Aorta (tissue), 5 donors: ENCODE data around the gene NEGR1. TPM values are rescaled to one million over a fixed set of nuclear protein-coding genes. Genes with fewer than 3 reads are reported as not detected.

Experiments
- ATAC-seq: fragments of 200-7000 bp; cut with Tn5 transposase; one replicate; pipeline ENCODE4 v1.9.1; 2022; ENCODE audit warnings: moderate library complexity; ENCODE audit not compliant: low FRiP score
- DNase-seq, 2 donors: peaks; one replicate each; pipeline ENCODE4 v3.0.0-alpha.2; 2020
- H3K27ac ChIP-seq, 2 donors: one replicate each; pipeline ENCODE4 v1.5.1; 2013; ENCODE audit warnings: low read length in 2 of 2, mild to moderate bottlenecking in 2 of 2, moderate library complexity in 2 of 2, control low read depth in 1 of 2, inconsistent platforms in 1 of 2, low read depth in 1 of 2
- H3K27me3 ChIP-seq, 2 donors: one replicate each; pipeline ENCODE4 v1.6.1; 2013; ENCODE audit warnings: control low read depth in 1 of 2, low read length in 1 of 2, mild to moderate bottlenecking in 1 of 2, moderate library complexity in 1 of 2; ENCODE audit not compliant: insufficient read depth in 2 of 2, control insufficient read depth in 1 of 2
- H3K36me3 ChIP-seq, 2 donors: one replicate each; pipeline ENCODE4 v1.6.1; 2013; ENCODE audit warnings: control low read depth in 1 of 2, low read length in 1 of 2, mild to moderate bottlenecking in 1 of 2; ENCODE audit not compliant: insufficient read depth in 2 of 2, control insufficient read depth in 1 of 2
- H3K4me1 ChIP-seq, 2 donors: one replicate each; pipeline ENCODE4 v1.6.1; 2013; ENCODE audit warnings: low read length in 2 of 2, control low read depth in 1 of 2, mild to moderate bottlenecking in 1 of 2, moderate library complexity in 1 of 2; ENCODE audit not compliant: insufficient read depth in 2 of 2, control insufficient read depth in 1 of 2
- H3K4me3 ChIP-seq, 2 donors: one replicate each; pipeline ENCODE4 v1.5.1; 2013; ENCODE audit warnings: low read length in 2 of 2, control low read depth in 1 of 2, mild to moderate bottlenecking in 1 of 2
- H3K9me3 ChIP-seq: one replicate; pipeline ENCODE4 v1.6.1; 2013; ENCODE audit warnings: mild to moderate bottlenecking, low read length; ENCODE audit not compliant: control insufficient read depth
- WGBS, 2 donors: extraction: QIAGEN DNeasy Blood & Tissue Kit; methylation state at CpG; one replicate each; pipeline ENCODE4 v1.1.7; 2013; 5-methylcytosine and 5-hydroxymethylcytosine counted together
- intact Hi-C, 2 donors: fragments of 100-400 bp; cut with DNase I; formaldehyde crosslinking; loops; one replicate each; pipeline versions ENCODE4 v1.14.2 to v1.15.0; 2022
- polyA plus RNA-seq, 2 donors: library from polyadenylated mRNA; stranded (reverse); fragments of 200-250 nt; gene quantifications; one replicate each; pipeline ENCODE4 v1.2.3, GENCODE V29; 2013
- total RNA-seq, 2 donors: library from RNA; stranded (reverse); fragmentation: NEBNext Ultra II Directional; extraction: Animal tissue kit (Norgen Biotek cat#: 25700); gene quantifications; one replicate each; pipeline ENCODE4 v1.2.1, GENCODE V29; 2021
- donor health status: healthy with polysubstance abuse.
- donor health status: Bipolar disorder and iron deficiency.
- donor health status: DM: no; HTN: no; CAD: no.
- donor health status: DM: no; HTN: no; CAD: no.
- donor health status: DM: yes; HTN: yes; CAD: no.

The NEGR1 gene
- total and polyA plus RNA-seq, 4 donors, result 3.5 to 50.3 (median 18.4) TPM

DNA sequence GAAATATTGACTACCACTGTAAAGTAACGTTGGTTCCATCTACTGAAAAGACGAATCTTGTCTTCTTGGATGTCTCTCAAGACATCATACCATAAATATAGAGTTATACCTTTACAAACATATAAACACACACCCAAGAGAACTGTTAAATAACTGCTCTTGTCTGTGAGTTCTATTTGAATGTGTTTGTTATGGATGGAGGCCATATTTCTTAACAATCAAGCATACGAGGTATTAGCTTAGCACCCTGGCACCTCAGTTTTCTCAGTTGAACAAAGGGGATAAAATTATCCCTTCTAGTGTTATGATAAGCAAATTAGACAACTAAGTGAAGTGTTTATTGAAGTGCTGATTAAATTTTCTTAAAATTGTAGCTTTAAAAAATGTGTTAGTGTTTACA lies 864.9 kb downstream of the NEGR1 start:
- H3K36me3 ChIP-seq, result no peaks in the 10 kb centered on the region
- no peaks in the 10 kb centered on the region for H3K4me1 ChIP-seq
- DNase-seq (no peak), ATAC-seq (no peak)
- intact Hi-C loops, result no loop called here
- no peaks in the 10 kb centered on the region for H3K27me3 ChIP-seq
- no peaks in the 10 kb centered on the region for H3K9me3 ChIP-seq
- H3K27ac ChIP-seq, result no peak overlapping the region
- H3K4me3 ChIP-seq, result no peak overlapping the region
- 62 to 65% methylated on average over 3 of the region's 3 CpGs for WGBS, 2 donors

DNA sequence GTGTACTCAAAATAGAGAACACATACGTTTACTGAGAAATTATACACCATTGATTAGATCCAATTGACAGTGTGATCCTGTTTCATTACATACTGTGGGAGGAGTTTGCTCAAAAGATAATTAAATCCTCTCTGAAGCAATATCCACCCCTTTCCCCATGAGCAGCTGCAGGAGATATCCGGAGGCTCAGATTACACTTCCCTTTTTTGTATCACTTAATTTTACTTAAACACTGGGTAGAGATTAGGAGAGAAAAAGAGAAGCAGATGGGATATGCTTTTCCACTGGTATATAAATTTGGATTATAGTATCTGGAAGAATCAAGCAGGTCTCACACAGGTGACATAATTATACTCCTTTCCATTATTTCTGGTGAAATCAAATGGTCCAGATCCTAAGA lies 868.2 kb downstream of the NEGR1 start:
- Histone ChIP-seq H3K27me3 (no peaks in the 10 kb centered on the region), H3K27ac (no peak overlapping the region), H3K9me3 (no peaks in the 10 kb centered on the region), H3K36me3 (no peaks in the 10 kb centered on the region), H3K4me1 (no peaks in the 10 kb centered on the region), H3K4me3 (no peak overlapping the region)
- no peak for ATAC-seq
- intact Hi-C loops, result no loop called here
- WGBS, 2 donors, result 49 to 56% methylated on average over 2 of the region's 2 CpGs
- DNase-seq, result no peak

DNA sequence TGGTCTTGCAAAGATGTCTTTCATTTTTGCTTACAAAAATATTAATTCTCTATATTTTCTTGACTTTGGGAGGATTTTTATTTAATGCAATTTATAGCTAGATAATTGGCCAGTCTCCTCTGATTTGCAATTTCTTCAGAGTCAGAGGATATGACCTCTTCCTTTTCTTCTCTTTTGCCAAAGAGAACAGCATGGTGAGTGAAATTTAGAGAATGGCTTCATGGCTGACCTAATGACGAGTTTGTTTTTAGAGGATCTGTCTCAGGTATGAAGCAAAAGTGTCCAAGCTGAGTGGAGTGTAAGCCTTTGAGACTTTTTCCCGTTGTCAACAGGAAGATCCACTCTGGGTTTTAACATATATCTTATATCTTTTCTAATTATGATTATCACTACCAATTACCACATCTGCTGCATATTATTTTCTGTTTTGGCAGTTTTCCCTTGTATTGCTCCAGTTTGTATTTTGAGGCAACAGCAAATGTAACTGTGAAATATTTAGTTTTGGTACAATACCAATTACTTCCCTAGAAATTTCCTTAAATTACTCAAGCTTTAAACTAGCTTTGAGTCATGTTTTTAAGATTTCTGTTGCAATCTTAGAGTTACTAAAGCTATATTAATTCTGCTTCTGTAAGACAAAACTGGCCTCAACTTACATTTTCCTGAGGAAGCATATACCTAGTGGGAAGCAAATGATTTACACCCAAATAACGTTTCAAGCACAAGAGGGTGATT lies 868.7 kb downstream of the NEGR1 start:
- H3K27me3 ChIP-seq, result no peaks in the 10 kb centered on the region
- no peaks in the 10 kb centered on the region for H3K4me1 ChIP-seq
- no peak overlapping the region for H3K4me3 ChIP-seq
- 49 to 52% methylated on average over 3 of the region's 3 CpGs for WGBS, 2 donors
- H3K9me3 ChIP-seq, result no peaks in the 10 kb centered on the region
- no peak overlapping the region for H3K27ac ChIP-seq
- intact Hi-C loops, result no loop called here
- ATAC-seq, result no peak
- no peak for DNase-seq
- no peaks in the 10 kb centered on the region for H3K36me3 ChIP-seq

DNA sequence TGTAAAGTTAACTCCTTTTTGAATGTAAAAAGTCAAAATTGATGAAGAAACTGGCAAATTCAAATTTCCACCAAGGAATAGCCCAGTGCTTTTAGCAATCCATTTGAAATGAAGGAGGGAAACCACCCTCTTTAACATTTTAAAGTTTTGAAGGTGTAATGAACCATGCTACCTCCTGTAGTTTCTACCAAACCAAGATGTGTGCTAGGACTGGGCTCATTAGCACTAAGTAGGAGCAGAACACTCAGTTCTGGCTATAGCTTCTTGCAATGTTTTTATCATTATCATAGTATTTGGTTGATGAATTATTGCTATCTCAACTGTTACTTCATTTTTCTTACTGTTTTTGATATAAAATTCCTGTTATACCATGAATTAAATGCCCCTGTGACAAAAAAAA lies 882.3 kb downstream of the NEGR1 start:
- no peak for ATAC-seq

DNA sequence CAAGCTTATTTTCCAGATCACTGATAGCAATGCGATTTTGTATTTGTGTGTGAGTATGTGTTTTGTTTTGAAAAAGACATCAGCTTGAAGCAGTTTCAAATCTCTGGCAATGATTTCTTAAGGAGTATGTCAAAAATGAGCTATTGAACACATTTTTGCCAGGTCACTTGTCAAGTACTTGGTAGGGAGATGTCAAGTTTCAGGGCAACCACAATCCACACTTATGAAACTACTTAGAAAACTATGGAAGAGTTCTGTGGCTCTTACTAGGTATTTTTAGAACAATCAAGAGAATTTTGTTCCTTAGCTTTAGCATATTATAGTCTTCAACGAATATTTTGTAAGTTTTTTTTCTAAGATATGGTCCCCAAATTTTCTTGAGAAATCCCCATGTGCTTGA lies 882.7 kb downstream of the NEGR1 start:
- intact Hi-C loops, result no loop called here
- no peak overlapping the region for H3K27ac ChIP-seq

More for the DNA sequence above, 882.3 kb downstream of the NEGR1 start:
- no peak for DNase-seq
- H3K27me3 ChIP-seq, result no peaks in the 10 kb centered on the region
- no peak overlapping the region for H3K4me3 ChIP-seq
- no peak overlapping the region for H3K27ac ChIP-seq
- no peaks in the 10 kb centered on the region for H3K4me1 ChIP-seq
- intact Hi-C loops, result no loop called here
- H3K9me3 ChIP-seq, result no peaks in the 10 kb centered on the region
- H3K36me3 ChIP-seq, result no peaks in the 10 kb centered on the region

DNA sequence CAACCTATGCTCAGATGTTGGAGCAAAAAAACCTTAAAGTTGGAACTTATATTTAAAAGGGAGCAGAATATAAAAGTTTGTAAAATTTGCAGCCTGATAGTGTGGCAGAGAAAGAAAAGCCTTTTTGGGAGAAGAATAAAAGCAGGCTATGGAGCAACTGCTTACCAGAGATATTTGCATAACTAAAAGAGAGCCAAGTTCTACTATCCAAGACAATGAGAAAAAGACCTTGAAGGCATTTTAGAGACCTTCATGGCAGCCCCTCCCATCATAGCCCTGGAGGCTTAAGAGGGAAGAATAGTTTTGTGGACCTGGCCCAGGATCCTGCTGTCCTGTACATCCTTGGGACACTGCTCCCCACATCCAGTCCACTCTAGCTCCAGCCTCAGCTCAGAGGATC lies 889.0 kb downstream of the NEGR1 start:
- H3K4me1 ChIP-seq, result peaks cover 0 to 1% of the 10 kb centered on the region in 2 donors
- DNase-seq (no peak), ATAC-seq (no peak)
- intact Hi-C loops, result no loop called here
- no peaks in the 10 kb centered on the region for H3K27me3 ChIP-seq
- no peaks in the 10 kb centered on the region for H3K36me3 ChIP-seq
- no peak overlapping the region for H3K4me3 ChIP-seq
- no peaks in the 10 kb centered on the region for H3K9me3 ChIP-seq
- no peak overlapping the region for H3K27ac ChIP-seq

More for the DNA sequence above, 882.7 kb downstream of the NEGR1 start:
- H3K36me3 ChIP-seq, result no peaks in the 10 kb centered on the region
- WGBS, 2 donors, result 22 to 30% methylated on average over 2 of the region's 2 CpGs
- DNase-seq (no peak), ATAC-seq (no peak)
- H3K4me1 ChIP-seq, result no peaks in the 10 kb centered on the region
- H3K9me3 ChIP-seq, result no peaks in the 10 kb centered on the region
- H3K4me3 ChIP-seq, result no peak overlapping the region
- H3K27me3 ChIP-seq, result no peaks in the 10 kb centered on the region

DNA sequence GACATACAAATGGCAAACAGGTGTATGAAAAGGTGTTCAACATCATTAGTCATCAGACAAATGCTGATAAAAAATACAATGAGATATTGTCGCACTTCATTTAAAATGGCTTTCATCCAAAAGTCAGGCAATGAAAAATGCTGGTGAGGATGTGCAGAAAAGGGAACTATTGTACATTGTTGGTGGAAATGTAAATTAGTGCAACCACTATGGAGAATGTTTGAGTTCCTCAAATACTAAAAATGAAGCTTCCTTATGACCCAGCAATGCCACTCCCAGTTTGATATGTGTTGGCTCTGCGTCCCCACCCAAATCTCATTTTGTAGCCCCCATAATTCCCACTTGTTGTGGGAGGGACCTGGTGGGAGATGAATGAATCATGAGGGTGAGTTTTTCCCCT lies 891.8 kb downstream of the NEGR1 start:
- Histone ChIP-seq H3K36me3 (no peaks in the 10 kb centered on the region), H3K4me3 (no peak overlapping the region), H3K9me3 (no peaks in the 10 kb centered on the region), H3K27me3 (no peaks in the 10 kb centered on the region), H3K27ac (no peak overlapping the region), H3K4me1 (peaks cover 0 to 1% of the 10 kb centered on the region in 2 donors)
- 82 to 89% methylated on average over 2 of the region's 2 CpGs for WGBS, 2 donors
- intact Hi-C loops, result no loop called here
- no peak for ATAC-seq
- DNase-seq, result no peak

DNA sequence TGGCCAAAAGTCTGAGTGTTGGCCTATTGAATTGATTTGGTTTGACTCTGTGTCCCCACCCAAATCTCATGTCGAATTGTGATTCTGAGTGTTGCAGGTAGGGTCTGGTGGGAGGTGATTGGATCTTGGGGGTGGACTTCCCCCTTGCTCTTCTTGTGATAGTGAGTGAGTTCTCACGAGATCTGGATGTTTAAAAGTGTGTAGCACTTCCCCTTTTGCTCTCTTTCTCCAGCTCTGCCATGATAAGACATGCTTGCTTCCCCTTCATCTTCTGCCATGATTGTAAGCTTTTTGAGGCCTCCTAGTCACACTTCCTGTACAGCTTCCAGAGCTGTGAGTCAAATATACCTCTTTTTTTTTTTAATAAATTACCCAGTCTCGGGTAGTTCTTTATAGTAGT lies 904.5 kb downstream of the NEGR1 start:
- no peak overlapping the region for H3K4me3 ChIP-seq
- H3K36me3 ChIP-seq, result no peaks in the 10 kb centered on the region
- no peak for ATAC-seq
- H3K9me3 ChIP-seq, result no peaks in the 10 kb centered on the region
- H3K27me3 ChIP-seq, result no peaks in the 10 kb centered on the region
- H3K27ac ChIP-seq, result no peak overlapping the region
- H3K4me1 ChIP-seq, result no peaks in the 10 kb centered on the region
- intact Hi-C loops, result no loop called here
- DNase-seq, result no peak
- whole genome bisulfite sequencing, 2 donors, result 78 to 90% methylated on average over 3 of the region's 3 CpGs

DNA sequence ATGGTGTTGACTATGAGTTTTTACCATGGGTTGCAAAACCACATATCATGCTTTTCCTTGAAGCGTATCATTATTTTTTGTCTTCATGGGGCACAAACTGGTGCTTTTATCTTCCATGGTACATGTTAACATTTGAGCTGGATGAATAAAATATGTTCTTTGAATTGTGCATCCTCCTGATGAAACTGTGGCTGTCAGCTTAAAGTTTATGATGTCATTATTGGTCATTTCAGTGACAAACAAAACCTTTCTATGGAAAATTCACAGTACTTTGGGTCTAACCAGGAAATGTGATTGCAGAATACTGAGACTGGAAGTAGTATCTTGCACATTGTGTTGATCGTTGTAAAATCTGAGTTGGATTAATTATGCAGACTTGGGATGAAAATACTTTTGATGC lies 909.8 kb downstream of the NEGR1 start:
- intact Hi-C loops, result no loop called here
- DNase-seq (no peak), ATAC-seq (no peak)
- Histone ChIP-seq H3K36me3 (no peaks in the 10 kb centered on the region), H3K9me3 (no peaks in the 10 kb centered on the region), H3K27me3 (no peaks in the 10 kb centered on the region), H3K4me3 (no peak overlapping the region), H3K27ac (no peak overlapping the region), H3K4me1 (no peaks in the 10 kb centered on the region)
- 86 to 88% methylated on average over 2 of the region's 2 CpGs for WGBS, 2 donors
